Stimulated activated CD4-positive, alpha-beta T cell treated with anti-CD3 and anti-CD28 coated beads, Interleukin-12 subunit alpha, Interleukin-12 subunit beta, amount 100 ng/mL, for 48 hours (primary cell): Measurements from ENCODE around the gene TTLL5.
A peak's percentile ranks its signal among the peaks of the same experiment; 100 is the strongest.

Experiments used
- DNase-seq, 3 donors: peaks; one replicate each; pipeline ENCODE4 v3.0.0-alpha.2; 2020; ENCODE audit warnings: low read depth in 2 of 3, low spot score in 1 of 3

TTLL5 gene

DNA sequence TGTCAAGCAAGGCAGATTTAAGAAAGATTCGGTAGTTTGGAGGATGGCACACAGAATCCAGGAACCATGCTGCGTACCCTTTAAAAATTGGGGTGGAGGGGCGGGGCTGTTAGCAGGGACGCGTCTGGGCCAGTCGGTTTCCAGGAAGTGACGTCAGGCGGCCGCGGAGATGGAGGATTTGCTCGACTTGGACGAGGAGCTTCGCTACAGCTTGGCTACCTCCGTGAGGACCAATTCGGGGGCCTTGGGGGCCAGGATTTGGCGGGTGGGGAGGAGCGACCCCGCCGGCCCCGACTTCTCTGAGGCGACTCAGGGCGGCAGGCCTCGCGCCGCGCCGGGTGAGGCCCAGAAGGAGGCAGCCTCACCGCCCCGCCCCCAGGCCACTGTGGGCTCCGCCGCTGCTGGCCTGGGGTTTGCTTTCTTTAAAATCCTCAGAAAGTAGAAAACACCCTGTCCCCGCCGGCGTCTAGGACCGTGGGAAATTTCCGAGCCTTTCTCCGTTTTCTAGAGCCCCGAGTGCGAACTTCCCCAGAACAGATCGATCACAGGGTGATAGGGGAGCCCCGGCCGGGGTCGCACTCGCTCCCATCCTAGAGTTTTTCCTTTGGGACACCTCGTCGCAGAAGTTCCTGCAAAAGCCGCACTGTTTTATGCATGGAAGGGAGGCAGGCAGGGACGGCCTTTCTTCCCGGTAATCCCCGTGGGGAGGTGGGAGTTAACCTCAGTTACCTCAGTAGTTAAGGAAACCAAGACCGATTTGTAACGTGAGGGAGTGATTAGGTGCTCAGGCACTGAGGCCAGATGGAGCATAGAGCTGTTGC, 324.8 kb downstream of the TTLL5 start, which contains the start of gene IFT43:
Gene IFT43, plus strand, starts transcription at position 146 of the 821 bp plus-strand sequence. Its CDS starts 24 bp downstream, at position 170.
- DNase-seq = peak; percentile 75 to 88 (median 88)

DNA sequence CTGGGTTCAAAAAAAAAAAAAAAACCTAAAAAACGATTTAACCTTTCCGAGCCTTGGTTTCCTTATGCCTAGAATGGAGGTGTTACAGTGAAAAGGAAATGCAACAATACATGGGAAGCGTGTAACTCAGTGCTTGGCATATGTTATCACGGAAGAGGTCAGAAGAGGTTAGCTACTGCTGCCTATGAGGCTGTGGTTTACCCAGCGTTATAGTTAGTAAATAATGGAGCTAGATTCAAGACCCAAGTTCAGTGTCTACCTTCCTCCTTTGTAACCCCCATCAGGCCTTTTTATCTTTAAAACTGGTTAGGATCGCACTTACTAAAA, 325.4 kb downstream of the TTLL5 start:
- no peak for DNase-seq

DNA sequence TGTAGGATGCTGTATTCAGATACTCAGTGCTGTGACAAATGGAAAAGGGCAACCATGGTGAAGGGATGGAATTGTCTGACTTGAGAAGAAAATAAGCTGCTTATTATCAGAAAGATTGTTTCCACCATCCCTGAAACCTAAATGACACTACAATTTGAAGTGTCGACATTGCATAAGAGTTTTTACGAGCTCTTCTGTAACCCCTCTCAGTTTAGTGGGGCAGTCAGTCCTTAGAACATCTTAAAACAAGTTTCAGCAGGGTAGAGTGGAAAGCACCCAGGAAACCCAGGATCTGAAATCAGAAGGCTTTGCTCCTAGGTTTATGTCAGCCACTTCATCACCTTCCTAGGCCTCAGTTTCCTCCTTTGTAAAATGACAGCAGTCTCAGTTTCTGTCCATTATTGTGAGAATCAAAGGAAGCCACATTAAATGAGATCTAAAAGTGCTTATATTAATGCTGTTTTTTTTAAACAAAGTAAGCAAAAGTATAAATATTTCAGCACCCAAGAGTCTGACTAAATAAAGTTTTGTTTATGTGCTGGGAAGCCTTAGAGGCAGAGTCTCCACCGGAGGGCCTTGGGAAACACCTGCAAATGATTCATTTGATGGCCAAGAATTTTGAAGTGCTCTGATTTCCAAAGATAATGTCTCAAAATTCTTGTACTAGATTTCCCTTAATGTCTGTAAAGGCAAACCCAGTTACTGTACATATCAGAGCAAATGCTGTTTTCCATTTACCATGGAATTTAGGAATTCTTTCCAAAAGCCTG, 326.3 kb downstream of the TTLL5 start:
- DNase-seq = no peak

DNA sequence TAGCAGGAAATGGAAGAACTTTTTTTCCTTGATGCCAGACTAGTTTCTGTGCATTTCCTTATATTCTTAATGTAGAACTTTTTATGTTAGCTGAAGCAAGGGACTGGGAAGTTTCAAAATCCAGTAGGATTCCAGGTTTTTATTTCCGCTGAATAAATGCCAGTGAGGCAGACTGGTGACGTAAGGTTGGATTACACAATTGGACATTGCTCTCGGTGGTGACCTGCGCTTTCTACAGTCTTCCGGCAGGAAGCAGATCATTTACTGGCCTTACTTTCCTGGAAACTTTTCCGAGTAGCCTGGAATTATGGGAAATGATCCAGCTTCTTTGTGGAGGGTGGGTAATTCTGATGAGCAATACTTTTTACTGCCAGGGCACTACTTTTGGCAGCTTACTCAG, 328.1 kb downstream of the TTLL5 start:
- DNase-seq = no peak

DNA sequence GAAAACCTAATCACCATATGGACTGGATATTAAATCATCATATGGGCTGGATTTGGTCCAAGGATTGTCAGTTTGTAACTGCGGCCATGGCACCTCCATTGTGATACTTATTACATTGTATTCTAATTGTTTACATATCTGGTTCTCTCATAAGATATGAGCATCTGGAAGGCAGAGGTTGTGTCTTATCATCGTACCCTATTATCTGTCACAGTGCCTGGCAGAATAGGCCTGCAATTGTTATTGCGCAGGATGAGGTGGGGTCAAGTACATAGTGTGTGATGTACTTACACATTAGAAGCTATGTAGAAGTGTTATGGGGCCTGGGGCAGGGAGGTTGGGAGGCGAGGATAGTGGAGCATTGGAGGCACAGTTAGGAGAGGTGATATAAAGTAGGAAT, 329.3 kb downstream of the TTLL5 start:
- DNase-seq = no peak

DNA sequence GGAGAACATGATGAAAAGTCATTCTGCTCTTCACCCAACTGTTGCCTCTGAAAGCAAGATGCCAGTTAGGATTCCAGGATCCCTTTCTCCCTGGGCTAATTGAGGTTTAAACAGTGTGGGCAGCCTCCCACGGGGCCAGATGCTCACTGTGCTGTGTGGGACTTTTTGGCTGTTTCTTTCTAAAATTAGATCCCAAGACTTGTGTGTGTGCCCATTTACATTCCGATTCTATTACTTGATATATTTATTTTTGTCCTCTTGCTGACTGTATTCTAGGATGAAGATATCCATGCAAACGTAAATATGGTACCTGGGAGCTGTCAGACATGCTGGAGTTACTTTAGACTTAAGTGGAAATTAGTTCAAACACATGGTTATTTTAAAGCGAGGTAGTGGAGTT, 330.7 kb downstream of the TTLL5 start:
- no peak for DNase-seq

DNA sequence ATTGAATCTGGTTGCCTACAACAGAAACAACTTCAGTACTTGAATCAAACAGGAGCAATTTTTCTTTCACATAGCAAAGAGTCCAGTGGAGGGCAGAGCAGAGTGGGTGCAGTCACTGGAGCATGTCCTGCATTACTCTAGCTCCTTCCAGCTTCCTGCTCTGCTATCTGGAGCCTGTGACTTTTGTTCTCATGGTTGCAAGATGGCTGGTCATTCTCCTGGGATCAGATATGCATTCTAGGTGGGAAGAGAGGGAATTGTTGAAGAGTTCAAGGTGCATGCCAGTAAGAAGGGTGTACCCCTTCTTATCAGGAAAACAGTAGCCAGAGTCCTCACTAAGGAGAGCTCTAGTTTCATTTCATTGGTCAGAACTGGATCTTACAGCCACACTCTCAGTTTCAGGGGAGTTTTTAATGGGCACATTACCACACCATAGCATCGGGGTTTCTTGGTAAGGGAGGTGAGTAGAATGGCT, 332.6 kb downstream of the TTLL5 start:
- no peak for DNase-seq

DNA sequence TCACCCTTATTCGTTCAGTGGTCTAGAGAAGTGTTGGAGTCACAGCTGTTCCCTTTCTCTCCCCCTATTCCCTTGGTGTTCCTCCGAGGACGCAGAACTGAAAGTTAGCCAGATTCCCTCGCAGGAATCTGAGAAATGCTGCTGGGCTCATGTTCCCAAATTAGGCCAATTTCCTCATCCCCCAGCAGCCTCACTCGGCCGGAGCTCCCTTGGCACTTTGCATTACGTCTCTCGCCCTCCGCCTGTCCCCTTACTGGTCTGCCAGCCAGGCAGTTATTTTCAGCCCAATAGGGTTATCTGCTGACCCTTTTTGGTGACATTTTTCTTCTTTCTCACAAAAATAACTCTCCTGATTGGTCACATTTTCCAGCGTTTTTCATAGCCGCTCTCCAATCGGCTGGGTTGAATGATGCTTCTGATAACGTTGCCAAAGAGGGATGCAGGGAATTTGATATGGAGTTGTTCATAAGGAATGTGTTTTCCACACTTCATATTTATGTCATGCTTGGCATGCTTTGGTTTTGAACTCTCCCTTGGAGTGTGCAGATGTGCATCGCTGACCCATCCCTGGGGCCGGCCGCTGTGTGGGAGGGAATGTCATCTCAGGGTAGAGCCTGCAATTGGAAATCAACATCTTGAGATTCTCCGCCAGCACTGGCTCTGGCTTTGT, 334.5 kb downstream of the TTLL5 start:
- DNase-seq = no peak

DNA sequence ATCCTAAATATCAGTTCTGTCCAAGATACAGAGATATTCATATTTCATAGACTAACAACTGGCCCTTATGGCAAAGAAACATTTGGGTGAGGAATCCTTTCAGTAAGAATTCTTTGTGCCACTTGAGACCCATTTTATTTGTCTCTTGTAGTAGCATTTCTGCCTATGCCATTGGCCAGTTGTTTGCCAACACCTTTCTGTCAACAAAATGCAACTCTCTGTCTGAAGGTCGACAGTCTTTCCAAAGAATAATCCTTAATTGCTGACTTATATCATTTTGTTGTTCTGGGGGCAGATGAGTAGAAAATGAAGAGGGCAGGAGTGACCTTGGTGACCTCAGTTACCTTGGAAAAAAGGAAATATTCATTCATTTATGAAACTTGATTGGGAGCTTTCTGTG, 335.4 kb downstream of the TTLL5 start:
- DNase-seq = no peak

DNA sequence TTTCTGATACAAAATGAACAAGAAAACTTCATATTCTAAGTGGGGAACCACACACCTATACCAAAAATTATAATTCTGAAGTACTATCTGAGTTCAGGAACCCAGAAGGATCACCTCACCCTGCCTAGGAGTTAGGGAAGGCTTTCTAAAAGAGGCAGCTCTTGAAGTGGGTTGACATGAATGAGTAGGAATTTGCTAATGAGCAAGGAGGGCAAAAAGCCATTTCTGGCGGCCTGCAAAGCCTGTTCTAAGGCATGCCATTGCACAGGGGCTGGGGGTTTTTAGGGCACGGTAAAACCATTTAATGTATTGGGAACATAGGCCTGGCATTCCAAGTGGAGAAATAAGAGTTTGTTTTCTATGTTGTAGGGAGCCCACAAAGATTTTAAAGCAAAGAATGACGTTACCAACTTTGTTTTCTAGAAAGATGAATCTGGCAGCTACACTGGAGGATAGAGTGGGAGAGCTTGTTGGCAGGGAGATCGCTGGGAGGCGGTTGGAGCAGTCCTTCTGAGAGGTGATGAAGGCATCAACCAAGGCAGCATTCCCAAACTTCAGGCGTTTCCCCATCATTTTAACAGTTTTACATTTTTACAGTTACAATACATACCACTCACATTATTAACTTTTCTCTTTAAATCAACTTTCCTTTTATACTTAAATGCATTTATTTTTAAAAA, 338.6 kb downstream of the TTLL5 start:
- no peak for DNase-seq

DNA sequence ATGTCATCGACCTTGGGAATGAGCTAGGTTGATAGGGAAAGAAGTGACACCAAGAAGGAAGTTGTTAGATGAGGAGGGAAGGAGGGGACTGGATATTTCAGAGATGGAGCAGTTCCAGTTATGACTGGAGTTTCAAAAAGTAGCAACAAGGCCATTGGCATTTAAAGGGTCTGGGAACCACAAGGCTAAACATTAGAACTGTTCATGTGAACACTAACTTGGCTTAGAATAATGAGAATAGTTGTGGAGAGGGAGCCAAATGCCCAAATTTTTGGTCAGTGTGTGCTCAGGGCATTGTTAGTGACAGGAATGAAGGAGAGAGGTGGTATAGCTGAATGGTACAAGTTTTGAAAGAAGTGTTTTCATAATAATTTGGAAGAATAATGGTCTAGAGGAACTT, 341.3 kb downstream of the TTLL5 start:
- no peak for DNase-seq
